Tibial nerve (tissue), 4 donors: Measurements from ENCODE around the gene SHB. TPM values are rescaled to one million over a fixed set of nuclear protein-coding genes. Genes with fewer than 3 reads are reported as not detected.

Experiments
- DNase-seq, 2 donors: peaks; one replicate each; pipeline ENCODE4 v3.0.0-alpha.2; 2019; ENCODE audit warnings: low spot score in 2 of 2
- H3K27ac ChIP-seq, 4 donors: fragments of 200-600 bp; sonication (generic) in 3 of 4; one replicate each; pipeline ENCODE4 v1.5.1; 2017 to 2019; ENCODE audit warnings: mild to moderate bottlenecking in 1 of 4
- H3K27me3 ChIP-seq, 2 donors: fragments of 200-600 bp; sonication (generic) in 1 of 2; one replicate each; pipeline versions ENCODE4 v1.5.1 to v1.6.0; 2017 to 2019
- H3K36me3 ChIP-seq, 3 donors: fragments of 200-600 bp; sonication (generic); one replicate each; pipeline ENCODE4 v1.5.1; 2018 to 2019
- H3K4me1 ChIP-seq, 4 donors: fragments of 200-600 bp; sonication (generic) in 3 of 4; one replicate each; pipeline ENCODE4 v1.5.1; 2017 to 2019
- H3K4me3 ChIP-seq, 4 donors: fragments of 200-600 bp; sonication (generic) in 3 of 4; one replicate each; pipeline ENCODE4 v1.5.1; 2017 to 2019; ENCODE audit warnings: mild to moderate bottlenecking in 1 of 4, moderate library complexity in 1 of 4
- H3K9me3 ChIP-seq, 4 donors: fragments of 200-600 bp; sonication (generic) in 3 of 4; one replicate each; pipeline ENCODE4 v1.5.1; 2017 to 2019
- CTCF ChIP-seq, 5 experiments: fragments of 200-600 bp in 3 of 5; fragments of 450-650 bp in 2 of 5; sonication (generic) in 3 of 5; IDR thresholded peaks; one replicate each; pipeline ENCODE4 v1.5.1; 2016 to 2019; ENCODE audit warnings: antibody characterized with exemption in 5 of 5, mild to moderate bottlenecking in 3 of 5, moderate library complexity in 2 of 5
- EP300 ChIP-seq, 2 donors: sonication (generic); formaldehyde crosslinking; IDR thresholded peaks; one replicate each; pipeline ENCODE4 v1.6.1; 2017; ENCODE audit warnings: antibody characterized with exemption in 2 of 2, mild to moderate bottlenecking in 1 of 2
- POLR2A ChIP-seq, 2 donors: fragments of 450-650 bp; IDR thresholded peaks; one replicate each; pipeline ENCODE4 v1.6.1; 2017; ENCODE audit warnings: antibody characterized with exemption in 2 of 2, mild to moderate bottlenecking in 2 of 2, moderate library complexity in 2 of 2
- WGBS, 2 donors: methylation state at CpG; one replicate each; pipeline ENCODE4 v1.1.5; 2018; 5-methylcytosine and 5-hydroxymethylcytosine counted together
- total RNA-seq, 4 donors: library from RNA; depleted of rRNA; stranded (reverse); fragments of >200 nt; gene quantifications; one replicate each; pipeline ENCODE4 v1.1.0, GENCODE V29; 2016

The SHB gene
- total RNA-seq, 4 donors from 2014 or later = 6.3 to 15.9 (median 11.6) TPM

- Histone ChIP-seq H3K27ac (no peak overlapping the region), H3K4me1 (peaks cover 0 to 6% (median 2%) of the 10 kb centered on the region in 4 donors), H3K4me3 (no peak overlapping the region), H3K27me3 (no peaks in the 10 kb centered on the region), H3K36me3 (peaks cover 0 to 3% (median 0%) of the 10 kb centered on the region in 3 donors), H3K9me3 (peaks cover 0 to 10% (median 0%) of the 10 kb centered on the region in 4 donors)
- WGBS, 2 donors = 63 to 75% methylated on average over 1 of the region's 1 CpG
- no peak for DNase-seq
- TF ChIP-seq EP300 (IDR thresholded peaks at IDR 0.05) (no peak), CTCF (IDR thresholded peaks at IDR 0.05) (no peak), POLR2A (IDR thresholded peaks at IDR 0.05) (no peak)
These were observed 142.3 kb downstream of the SHB start for GRCh38 chr9:37926737-37927118.

GRCh38 chr9:37925786-37926736 is 143.0 kb downstream of the SHB start:
- peaks cover 0 to 3% (median 0%) of the 10 kb centered on the region in 3 donors for H3K36me3 ChIP-seq
- no peak overlapping the region for H3K4me3 ChIP-seq
- WGBS, 2 donors = 78 to 85% methylated on average over 14 to 15 of the region's 15 CpGs
- H3K27ac ChIP-seq = no peak overlapping the region
- peaks cover 0 to 6% (median 2%) of the 10 kb centered on the region in 4 donors for H3K4me1 ChIP-seq
- DNase-seq = no peak
- TF ChIP-seq POLR2A (IDR thresholded peaks at IDR 0.05) (no peak), EP300 (IDR thresholded peaks at IDR 0.05) (no peak), CTCF (IDR thresholded peaks at IDR 0.05) (no peak)
- H3K27me3 ChIP-seq = no peaks in the 10 kb centered on the region
- peaks cover 0 to 6% (median 0%) of the 10 kb centered on the region in 4 donors for H3K9me3 ChIP-seq

- no peaks in the 10 kb centered on the region for H3K27me3 ChIP-seq
- no peaks in the 10 kb centered on the region for H3K9me3 ChIP-seq
- no peak overlapping the region for H3K27ac ChIP-seq
- WGBS, 2 donors = 71 to 72% methylated on average over 6 of the region's 6 CpGs
- no peak overlapping the region for H3K4me3 ChIP-seq
- no peak for TF ChIP-seq POLR2A (IDR thresholded peaks at IDR 0.05)
- no peak for TF ChIP-seq CTCF (IDR thresholded peaks at IDR 0.05)
- no peak for TF ChIP-seq EP300 (IDR thresholded peaks at IDR 0.05)
- no peak for DNase-seq
- peaks cover 0 to 8% (median 2%) of the 10 kb centered on the region in 4 donors for H3K4me1 ChIP-seq
- H3K36me3 ChIP-seq = peaks cover 0 to 3% (median 0%) of the 10 kb centered on the region in 3 donors
These were observed 144.0 kb downstream of the SHB start for GRCh38 chr9:37925006-37925405.

- Histone ChIP-seq H3K9me3 (no peaks in the 10 kb centered on the region), H3K4me1 (peaks cover 0 to 13% (median 3%) of the 10 kb centered on the region in 4 donors), H3K4me3 (no peak overlapping the region), H3K27me3 (no peaks in the 10 kb centered on the region), H3K36me3 (peaks cover 0 to 3% (median 0%) of the 10 kb centered on the region in 3 donors), H3K27ac (no peak overlapping the region)
- DNase-seq = no peak
- TF ChIP-seq CTCF (IDR thresholded peaks at IDR 0.05) (no peak), POLR2A (IDR thresholded peaks at IDR 0.05) (no peak), EP300 (IDR thresholded peaks at IDR 0.05) (no peak)
These were observed 144.5 kb downstream of the SHB start for GRCh38 chr9:37924538-37924937.

- Histone ChIP-seq H3K4me3 (no peak overlapping the region), H3K27me3 (no peaks in the 10 kb centered on the region), H3K4me1 (peaks cover 0 to 19% (median 5%) of the 10 kb centered on the region in 4 donors), H3K9me3 (no peaks in the 10 kb centered on the region), H3K36me3 (no peaks in the 10 kb centered on the region), H3K27ac (no peak overlapping the region)
- DNase-seq = no peak
- TF ChIP-seq CTCF (IDR thresholded peaks at IDR 0.05) (no peak), POLR2A (IDR thresholded peaks at IDR 0.05) (no peak), EP300 (IDR thresholded peaks at IDR 0.05) (no peak)
- WGBS, 2 donors = 94 to 96% methylated on average over 25 of the region's 25 CpGs
These were observed 145.1 kb downstream of the SHB start for GRCh38 chr9:37923796-37924427.
